Anterior cingulate cortex (tissue), 58 donors: ENCODE results near the gene PABPC1L.

Experiments used
- DNase-seq, 58 donors: peaks; one replicate each; lab custom pipeline; 2025; lab: John Stamatoyannopoulos, UW

The PABPC1L gene

DNA sequence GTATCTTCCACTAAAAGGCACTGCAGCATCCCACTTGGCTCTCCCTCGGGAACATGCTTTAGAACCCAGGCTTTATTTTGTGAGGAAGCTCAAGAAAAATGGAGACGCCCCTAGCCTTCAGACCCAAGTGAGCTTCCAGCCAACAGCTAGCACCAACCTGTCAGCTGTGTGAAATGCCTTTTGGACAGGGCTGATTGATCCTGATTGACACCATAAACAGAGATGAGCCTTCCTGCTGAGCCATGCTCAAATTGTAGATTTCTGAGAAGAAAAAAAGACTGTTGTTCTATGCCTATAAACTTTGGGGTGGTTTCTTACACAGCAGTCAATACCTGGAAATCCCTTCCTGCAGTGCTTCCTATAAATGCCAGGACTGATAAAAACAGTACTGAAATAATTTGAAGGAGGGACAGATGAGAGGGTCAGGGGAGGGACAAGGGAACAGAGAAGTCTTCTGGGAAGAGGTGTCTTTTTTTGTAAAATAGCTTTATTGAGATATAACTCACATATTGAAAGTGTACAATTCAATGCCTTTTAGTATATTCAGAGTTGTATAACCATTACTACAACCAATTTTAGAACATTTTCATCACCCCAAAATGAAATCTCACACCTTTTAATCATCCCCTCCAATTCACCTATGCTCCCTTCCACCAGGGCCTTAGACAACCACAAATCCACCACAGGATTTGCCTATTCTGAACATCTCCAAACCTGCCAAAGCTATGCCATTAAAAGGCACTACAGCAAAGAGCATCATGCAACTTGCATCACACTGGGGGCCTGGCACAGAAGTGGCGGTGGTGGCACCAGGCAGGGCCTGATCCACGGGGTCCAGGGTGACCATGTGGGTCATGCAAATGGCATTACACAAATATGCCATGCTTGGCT, 53.7 kb downstream of the PABPC1L start:
- DNase-seq, result no peak

- DNase-seq, result no peak
Observed at GRCh38 chr20:44965651-44966029, 55.8 kb downstream of the PABPC1L start.

DNA sequence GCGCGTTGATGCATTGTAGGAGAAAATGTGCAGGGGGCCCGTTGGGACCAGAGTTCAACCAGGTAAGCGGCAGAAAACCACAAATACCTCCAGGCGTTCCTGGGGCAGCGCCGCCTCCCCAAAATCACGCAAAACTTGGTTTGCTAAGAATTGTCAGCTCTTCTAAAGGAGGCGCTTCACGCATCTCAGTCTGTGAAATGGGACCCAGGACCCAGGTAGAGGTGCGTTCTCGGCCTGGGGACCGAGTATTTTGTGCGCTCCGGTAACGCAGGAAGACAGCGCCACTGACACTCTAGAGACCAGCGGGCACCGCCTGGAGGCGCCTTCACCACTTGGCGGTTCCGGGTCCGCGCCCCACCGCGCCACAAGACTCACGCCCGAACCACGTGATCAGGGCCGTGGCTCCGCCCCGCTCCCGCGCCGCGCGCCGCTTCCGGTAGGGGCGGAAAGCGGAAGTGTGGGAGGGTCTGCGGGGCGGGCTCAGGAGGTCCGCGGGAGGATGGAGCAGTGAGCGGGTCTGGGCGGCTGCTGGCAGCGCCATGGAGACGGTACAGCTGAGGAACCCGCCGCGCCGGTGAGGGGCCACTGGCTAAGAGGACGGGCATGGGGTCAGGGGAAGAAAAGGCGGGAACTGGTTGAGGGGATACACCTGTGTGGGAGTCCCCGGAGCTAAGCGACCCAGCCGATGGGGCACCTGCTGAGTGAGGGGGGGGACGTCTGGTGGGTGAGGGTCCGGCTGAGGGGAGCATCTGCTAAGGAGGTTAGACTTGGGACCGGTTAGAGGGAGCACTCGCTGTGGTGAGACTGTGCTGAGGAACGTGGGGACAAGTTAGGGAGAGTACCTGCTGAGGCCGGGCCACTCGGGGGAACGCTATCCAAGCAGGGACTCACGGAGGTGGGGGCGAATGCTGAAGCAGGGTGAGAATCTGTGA, 56.4 kb downstream of the PABPC1L start, which contains the start of gene STK4:
TSS of gene STK4 (plus strand) at position 483 of the 932 bp plus-strand sequence. CDS start at position 540, 57 bp downstream.
- peak; percentile 51 to 96 (median 90) for DNase-seq

- DNase-seq, result peak in 1 of 58 donors; percentile 9
Observed at GRCh38 chr20:44967207-44967807, 57.4 kb downstream of the PABPC1L start.

DNA sequence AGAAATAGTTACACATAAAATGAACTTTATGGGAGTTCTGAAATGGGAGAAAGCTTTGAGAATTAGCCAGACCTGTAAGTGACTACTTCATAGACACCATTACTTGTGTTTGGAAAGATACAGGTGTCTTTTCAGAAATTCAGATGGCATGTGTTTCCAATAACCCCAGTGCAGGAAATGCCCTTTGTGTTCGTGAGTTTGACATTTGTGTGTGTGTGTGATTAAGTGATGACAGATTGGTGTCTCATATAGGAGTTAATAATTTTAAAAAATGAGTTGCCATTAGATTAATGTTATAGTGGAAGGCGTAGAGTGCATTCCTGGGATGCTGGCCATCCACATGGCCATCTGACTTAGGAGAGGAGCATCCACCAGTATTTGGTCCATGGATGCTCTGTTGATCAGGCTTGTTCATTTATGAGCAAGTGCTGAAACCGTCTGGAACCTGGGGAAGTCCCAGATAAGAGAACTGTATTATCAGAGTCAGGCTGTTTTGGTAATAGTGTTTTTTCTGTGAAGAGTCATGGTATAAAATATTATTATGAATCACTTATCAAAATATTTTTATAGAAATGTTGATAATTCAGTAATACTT, 59.5 kb downstream of the PABPC1L start:
- DNase-seq, result peak in 1 of 58 donors; percentile 5

DNA sequence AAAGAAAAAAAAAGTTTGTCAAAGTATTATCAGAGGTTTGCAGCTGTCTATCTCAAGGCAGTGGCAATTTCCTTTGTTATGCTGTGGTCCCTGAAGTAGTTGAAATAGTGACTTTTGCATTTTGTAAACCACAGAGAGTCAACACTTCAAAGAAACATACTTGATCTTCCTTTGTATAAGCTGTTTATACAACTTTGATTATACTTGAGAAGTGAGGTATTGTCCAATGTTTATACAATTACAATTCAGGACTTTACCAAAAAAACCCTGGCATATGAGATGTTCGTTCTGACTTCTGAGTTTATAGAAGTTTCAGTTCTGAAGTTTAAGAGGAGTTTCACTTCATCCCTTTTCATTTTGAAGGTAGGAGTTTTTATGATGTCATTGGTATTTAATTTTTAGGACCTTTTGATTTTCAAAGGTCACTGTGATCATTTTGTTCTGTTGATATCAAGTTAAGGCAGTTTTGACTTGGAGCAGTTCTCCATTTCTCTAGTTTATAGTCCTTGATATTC, 60.4 kb downstream of the PABPC1L start:
- DNase-seq, result no peak

- DNase-seq, result peak in 3 of 58 donors; percentile 23 to 54 (median 28)
Observed at GRCh38 chr20:44973053-44973452, 63.2 kb downstream of the PABPC1L start.

DNA sequence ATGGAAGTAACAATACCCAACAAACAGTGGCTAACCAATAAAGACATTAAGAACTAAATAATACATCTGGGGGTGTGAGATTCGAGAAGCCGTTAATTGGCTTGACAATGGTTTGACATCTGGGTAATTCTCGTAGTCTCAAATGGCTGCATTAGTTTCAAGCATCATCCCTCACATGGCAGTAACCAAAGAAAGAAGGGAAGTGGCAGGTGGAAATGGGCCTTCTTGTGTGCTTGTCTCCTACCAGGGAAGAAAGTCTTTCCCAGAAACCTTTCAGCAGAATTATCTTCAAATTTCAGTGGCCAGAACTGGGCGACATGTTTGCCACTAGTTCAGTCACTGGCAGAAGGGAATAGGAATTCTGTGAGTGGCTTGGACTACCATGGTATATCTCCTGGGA, 66.8 kb downstream of the PABPC1L start:
- no peak for DNase-seq

DNA sequence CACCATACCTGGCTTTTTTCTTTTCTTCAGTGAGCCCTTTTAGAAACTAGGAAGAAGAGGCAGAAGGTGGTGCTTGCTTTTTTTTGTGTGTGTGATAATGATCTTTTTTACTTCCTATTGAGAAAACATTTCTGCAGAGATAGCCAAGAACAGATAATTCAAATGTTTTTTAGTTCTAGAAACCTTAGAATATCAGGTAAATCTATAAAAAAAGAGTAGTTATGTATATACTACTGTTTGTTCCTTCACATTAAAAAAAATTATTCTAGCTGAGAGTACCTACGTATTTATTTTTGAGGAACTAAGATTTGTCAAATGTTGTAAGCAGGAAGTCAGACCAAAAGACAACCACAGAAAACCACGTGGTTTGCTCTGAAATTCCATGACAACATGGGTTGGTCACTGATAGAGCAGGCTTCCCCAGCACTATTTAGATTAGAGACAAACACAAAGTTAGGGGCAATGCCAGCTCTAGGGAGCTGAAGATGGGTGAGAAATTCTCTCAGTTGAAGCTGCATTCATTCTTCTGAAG, 69.3 kb downstream of the PABPC1L start:
- peak in 3 of 58 donors; percentile 12 to 38 (median 25) for DNase-seq

DNA sequence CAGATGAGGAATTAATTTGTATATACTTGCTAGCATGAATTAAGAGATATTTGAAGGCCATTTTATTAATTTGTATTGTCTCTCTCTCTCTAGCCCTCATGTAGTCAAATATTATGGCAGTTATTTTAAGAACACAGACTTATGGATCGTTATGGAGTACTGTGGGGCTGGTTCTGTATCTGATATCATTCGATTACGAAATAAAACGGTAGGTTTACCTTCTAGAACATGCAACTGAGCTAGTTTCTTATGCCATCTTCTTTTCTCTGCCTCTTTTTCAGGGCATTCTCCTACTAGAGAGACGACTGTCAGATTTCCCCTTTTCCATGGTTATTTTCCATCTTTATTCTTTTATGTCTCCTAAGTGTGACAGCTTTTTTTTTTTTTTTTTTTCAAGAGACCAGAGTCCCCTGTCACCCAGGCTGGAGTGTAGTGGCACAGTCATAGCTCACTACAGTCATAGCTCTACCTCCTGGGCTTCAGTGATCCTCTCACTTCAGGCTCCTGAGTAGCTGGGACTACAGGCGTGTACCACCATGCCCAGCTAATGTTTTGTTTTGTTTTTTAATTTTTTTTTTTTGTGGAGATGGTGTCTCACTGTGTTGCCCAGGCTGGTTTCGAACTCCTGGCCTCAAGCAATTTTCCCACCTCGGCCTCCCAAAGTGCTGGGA, 72.0 kb downstream of the PABPC1L start:
- no peak for DNase-seq

GRCh38 chr20:44983093-44983674, 73.3 kb downstream of the PABPC1L start:
- DNase-seq, result no peak

GRCh38 chr20:44988631-44989171, 78.8 kb downstream of the PABPC1L start:
- no peak for DNase-seq
